Spleen (tissue), 7 donors: Measurements from ENCODE around the gene HEPHL1.

Experiments
- CTCF ChIP-seq, 11 experiments: fragments of 200-600 bp in 7 of 11; fragments of 450-650 bp in 4 of 11; sonication (generic) in 4 of 11; IDR thresholded peaks in 8 of 11; conservative IDR thresholded peaks in 3 of 11; 1 replicate in 7 of 11; 2 replicates in 4 of 11; pipeline versions ENCODE4 v1.4.0 to v1.8.0; 2016 to 2021; ENCODE audit warnings: antibody characterized with exemption in 11 of 11, inconsistent platforms in 4 of 11, mild to moderate bottlenecking in 1 of 11
- POLR2A ChIP-seq, 3 donors: fragments of 450-650 bp; IDR thresholded peaks; one replicate each; pipeline ENCODE4 v1.5.1; 2017; ENCODE audit warnings: antibody characterized with exemption in 3 of 3, mild to moderate bottlenecking in 1 of 3
- POLR2AphosphoS5 ChIP-seq, 3 donors: sonication (generic); formaldehyde crosslinking; IDR thresholded peaks; one replicate each; pipeline ENCODE4 v1.5.1; 2017; ENCODE audit warnings: antibody characterized with exemption in 3 of 3
- donor health status: DM: no; HTN: no; CAD: no; lungs with moderate emphysema.
- donor health status: DM: no; HTN: no; CAD: no.
- donor health status: DM: no; HTN: no; CAD: no.

- TF ChIP-seq CTCF (IDR thresholded peaks at IDR 0.05 in 8 of 11, conservative IDR thresholded peaks at IDR 0.05 in 3 of 11), result no peak
- TF ChIP-seq POLR2A (IDR thresholded peaks at IDR 0.05), result no peak
- no peak for TF ChIP-seq POLR2AphosphoS5 (IDR thresholded peaks at IDR 0.05)
Observed at GRCh38 chr11:94152678-94153065, 131.5 kb downstream of the HEPHL1 start.
